ENCODE data around the gene GPRASP3.
"Not testable (repeated sequence)": the region's sequence is repeated elsewhere in the genome, so short reads cannot be mapped to it uniquely, and the experiment has no call there.

Gene GPRASP3

GRCh38 chrX:102720237-102721168 is at the start of gene GPRASP3:
Gene GPRASP3, plus strand, starts transcription at chrX:102720743. Its CDS starts 28,253 bp downstream, at chrX:102748996.
- DNase-seq: peak; percentile 36

DNA sequence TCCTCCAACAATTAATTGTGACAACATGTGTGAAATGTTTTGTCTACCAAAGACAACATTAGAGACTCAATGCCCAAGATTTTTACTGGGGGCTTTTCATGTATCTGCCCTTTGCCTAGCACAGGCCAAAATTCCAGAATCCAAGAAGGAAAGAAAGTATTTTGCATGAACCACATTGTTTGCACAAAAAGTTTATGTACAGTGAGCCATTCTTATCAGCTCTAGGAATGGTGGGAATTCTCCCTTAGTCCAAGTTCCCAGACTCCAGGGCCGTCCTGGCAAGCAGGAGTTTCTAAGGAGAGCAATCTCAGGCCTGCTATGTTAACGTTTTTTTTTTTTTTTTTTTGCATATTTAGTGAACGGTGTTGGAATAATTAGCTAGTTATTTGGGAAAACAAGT is 47.7 kb upstream of the GPRASP3 start:
- no peak for DNase-seq

DNA sequence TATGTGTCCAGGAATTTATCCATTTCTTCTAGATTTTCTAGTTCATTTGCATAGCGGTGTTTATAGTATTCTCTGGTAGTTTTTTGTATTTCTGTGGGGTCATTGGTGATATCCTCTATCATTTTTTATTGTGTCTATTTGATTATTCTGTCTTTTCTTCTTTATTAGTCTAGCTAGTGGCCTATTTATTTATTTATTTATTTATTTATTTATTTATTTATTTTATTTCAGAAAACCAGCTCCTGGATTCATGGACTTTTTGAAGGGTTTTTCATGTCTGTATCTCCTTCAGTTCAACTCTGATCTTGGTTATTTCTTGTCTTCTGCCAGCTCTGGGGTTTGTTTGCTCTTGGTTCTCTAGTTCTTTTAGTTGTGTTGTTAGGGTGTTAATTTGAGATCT is 43.1 kb upstream of the GPRASP3 start:
- not testable (repeated sequence) for DNase-seq

DNA sequence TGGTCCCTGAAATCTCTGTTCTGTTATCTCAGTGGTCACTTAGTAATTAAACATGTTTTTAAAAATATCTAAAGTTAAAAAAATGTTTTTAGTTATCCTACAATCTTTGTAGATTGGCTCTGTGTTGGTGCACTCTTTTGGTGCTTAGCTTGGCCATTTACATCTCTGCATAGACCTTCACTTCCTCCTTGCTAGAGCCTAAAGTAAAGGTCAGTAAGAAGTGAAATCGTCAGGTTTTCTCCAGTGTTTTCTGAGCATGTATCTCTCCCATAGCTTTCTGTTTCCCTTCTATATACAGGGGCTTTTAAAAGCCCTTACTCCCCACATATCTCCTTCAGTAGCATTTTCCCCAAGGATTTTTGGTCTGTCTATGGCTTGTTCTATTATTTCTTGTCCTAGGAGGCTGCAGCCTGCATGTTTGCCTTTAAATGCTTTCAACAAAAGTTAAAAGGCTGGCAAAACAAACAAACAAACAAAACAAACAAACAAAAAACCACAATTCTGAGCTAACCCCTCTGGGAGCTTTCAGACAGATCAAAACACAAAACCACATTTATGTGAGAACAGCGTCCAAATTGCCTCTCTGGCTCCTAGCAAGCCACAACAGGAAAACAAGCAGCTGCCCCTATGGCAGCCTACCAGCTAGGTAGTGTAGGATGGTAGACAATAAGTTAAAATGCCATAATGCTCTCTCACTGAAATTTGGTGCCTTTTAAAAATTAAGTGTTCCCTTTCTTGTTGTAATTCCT is 35.6 kb upstream of the GPRASP3 start:
- DNase-seq: peak; percentile 15

GRCh38 chrX:102694749-102695148 is 25.8 kb upstream of the GPRASP3 start:
- no peak for DNase-seq

DNA sequence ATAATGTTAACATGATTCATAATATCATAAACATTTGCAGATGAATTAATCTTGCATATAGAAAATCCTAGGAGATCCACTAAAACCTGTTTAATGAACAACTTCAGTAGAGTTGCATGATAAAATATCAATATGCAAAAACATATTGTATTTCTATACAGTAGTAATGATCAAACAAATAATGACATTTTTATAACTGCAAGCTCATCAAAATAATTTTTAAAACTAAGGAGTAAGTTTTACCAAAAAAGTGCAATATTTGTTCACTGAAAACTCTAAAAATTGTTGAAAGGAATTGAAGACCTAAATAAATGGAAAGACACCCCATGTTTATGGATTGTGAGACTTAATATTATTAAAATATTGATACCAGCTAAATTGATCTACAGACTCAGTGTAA is 24.2 kb upstream of the GPRASP3 start:
- no peak for DNase-seq

GRCh38 chrX:102697494-102697893 is 23.0 kb upstream of the GPRASP3 start:
- peak; percentile 75 for DNase-seq

DNA sequence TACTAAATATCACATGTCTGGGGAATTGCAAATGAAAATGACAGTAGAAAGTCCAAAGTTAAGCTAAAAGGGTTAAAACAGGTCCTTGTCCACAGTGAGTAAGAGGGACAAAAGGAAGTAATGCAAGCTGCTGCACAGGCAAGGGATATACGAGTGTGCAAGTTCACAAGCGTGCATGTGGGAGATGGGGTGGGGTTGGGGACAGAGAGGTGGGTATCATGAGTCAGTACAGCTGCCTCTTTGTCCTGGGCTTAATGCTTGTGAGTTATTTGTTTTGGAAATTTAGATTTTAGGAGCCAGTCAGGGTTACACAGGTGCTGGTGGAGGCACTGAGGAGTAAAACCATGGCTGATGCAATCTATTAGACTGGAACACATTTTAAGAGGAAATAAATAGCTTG is 11.6 kb upstream of the GPRASP3 start:
- no peak for DNase-seq

GRCh38 chrX:102711872-102712215 is 8.7 kb upstream of the GPRASP3 start:
- no peak for DNase-seq

- peak; percentile 0 for DNase-seq
These were observed 8.2 kb upstream of the GPRASP3 start, which contains the start of gene GPRASP2 for GRCh38 chrX:102712216-102712966. Gene GPRASP2, plus strand, starts transcription at chrX:102712448. Its CDS starts 2,422 bp downstream, at chrX:102714870.

- DNase-seq: peak; percentile 37
These were observed 7.4 kb upstream of the GPRASP3 start for GRCh38 chrX:102712981-102713625.

- no peak for DNase-seq
These were observed 5.5 kb upstream of the GPRASP3 start for GRCh38 chrX:102714994-102715393.

GRCh38 chrX:102715967-102716366 is 4.6 kb upstream of the GPRASP3 start:
- DNase-seq: no peak

- DNase-seq: not testable (repeated sequence)
These were observed 595 bp downstream of the GPRASP3 start for GRCh38 chrX:102721169-102721506.

- no peak for DNase-seq
These were observed 2.9 kb downstream of the GPRASP3 start for GRCh38 chrX:102723456-102723855.

- DNase-seq: no peak
These were observed 7.2 kb downstream of the GPRASP3 start for GRCh38 chrX:102727761-102728160.

GRCh38 chrX:102728646-102729045 is 8.1 kb downstream of the GPRASP3 start:
- DNase-seq: no peak

GRCh38 chrX:102739657-102740056 is 19.1 kb downstream of the GPRASP3 start:
- no peak for DNase-seq

DNA sequence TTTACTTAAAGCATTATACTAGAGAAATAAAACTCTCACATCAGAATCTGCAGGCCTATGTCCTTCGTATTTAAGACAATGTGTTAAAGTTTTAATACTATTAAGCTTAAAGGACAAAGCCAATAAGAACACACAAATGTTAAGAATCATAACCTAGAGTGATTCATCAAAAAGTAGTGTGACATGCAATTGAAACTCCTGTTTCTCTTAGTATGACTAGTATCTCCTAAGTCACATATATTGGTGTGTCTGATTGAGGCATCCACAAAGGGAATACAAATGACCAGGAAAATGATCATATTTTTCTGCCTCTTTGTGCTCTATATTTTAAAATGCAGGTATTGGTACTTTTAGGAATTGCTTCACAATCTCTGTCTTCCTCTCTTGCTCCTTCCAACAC is 23.8 kb downstream of the GPRASP3 start:
- DNase-seq: no peak

DNA sequence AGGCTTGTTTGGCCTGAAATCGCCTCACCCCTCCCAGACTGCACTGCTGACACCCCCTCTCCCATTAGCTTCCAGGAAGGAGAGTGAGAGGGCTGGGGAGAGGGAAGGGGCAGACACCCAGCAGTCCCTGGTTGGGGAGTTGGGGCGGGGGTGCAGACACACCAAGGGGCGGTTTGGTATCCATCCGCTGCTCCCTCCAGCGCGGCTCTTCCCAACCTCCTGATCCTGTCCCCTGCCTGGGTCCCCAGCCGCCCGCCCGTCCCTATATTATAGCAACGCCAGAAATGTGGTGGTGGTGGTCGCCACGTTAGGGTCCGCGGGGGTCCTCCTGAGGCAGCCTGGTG is 24.9 kb downstream of the GPRASP3 start:
- DNase-seq: no peak

DNA sequence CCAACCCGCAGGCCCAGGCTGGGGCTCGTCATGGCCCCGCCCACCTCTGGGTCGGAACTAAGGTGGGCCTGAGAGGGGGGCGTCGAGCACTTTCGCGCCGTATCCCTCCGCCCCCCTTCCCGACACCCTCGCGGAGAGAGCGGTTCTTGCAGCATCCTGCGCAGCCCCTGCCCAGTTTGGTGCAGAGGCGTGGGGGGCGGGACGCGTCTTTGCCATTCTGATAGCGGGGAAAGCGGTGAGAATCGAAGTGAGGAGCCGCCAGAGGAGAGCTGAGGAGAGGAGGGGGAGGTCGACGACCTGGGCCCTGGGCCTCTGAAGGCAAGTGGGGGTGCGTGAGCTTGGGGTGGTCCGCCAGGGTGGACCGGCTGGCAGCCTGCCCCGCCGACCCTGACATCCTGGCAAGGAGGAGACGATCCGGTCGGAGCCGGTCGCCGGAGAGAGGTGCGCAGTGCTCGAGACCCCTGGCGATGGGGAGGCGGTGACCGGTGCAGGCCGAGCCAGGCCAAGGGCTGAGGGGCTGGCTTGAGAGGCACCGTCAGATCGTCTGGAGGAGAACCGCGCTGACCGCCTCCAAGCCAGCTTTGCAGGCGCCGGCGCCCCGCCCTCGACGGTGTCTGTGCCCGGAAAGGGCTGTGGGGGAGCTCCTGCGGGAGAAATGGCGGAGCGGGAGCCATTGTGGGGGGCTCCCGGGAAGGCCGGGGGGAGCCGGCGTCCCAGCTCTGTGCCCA is 25.5 kb downstream of the GPRASP3 start:
- no peak for DNase-seq

DNA sequence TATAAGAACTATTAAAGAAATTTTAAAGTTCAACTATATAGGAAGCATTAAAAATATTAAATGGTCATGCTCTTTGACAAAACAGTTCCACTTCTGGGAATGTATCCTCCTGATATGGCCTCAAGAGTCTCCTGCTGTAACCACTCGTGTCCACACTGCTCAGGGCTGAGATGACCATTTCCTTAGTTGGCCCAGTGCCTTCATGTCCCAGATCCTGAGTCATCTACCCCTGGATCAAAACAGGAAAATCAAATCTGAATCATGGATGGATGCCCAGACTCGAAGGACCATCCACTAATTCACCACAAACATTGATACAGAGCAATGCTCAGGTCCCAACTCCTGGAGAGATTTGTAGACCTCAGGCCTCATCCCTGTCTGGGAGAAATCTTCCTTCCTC is 44.7 kb downstream of the GPRASP3 start:
- DNase-seq: no peak

All from NCI-H1694 treated with DMSO at 0.1 percent for 48 hours (cell line).